ENCODE measurements around the gene EBP. TPM values are rescaled to one million over a fixed set of nuclear protein-coding genes. Genes with fewer than 3 reads are reported as not detected.

The EBP gene
- total and polyA plus RNA-seq, 9 of the 15 experiments (the other 6 are each of a cell fraction or from before 2014, with no cell fraction given) = 228 to 987 (median 274) TPM

- TF ChIP-seq IRF1 (CRISPR knock-in tag; IDR thresholded peaks at IDR 0.05; ENCODE audit: borderline replicate concordance) (no peak), GATAD2B (IDR thresholded peaks at IDR 0.05; ENCODE audit: borderline replicate concordance) (no peak), ILK (tag; IDR thresholded peaks at IDR 0.05; ENCODE audit: borderline replicate concordance, low read depth) (no peak), YBX1 (IDR thresholded peaks at IDR 0.05) (no peak), ARNT (IDR thresholded peaks at IDR 0.05) (no peak), BDP1 (IDR thresholded peaks at IDR 0.05; ENCODE audit: insufficient read depth, insufficient read length) (no peak)
Measured at GRCh38 chrX:48489296-48489695, 32.3 kb upstream of the EBP start (continued).

GRCh38 chrX:48489892-48490291, 31.7 kb upstream of the EBP start:
- in situ Hi-C loops (cut with MboI) = loop anchor here (5.0 to 25.0 kb wide), 2 partner anchors 408 to 628 kb away; no protein-coding TSS in a partner anchor
- WGBS (ENCODE audit: insufficient coverage, low coverage, missing lambda C conversion rate) = 14% methylated on average over 1 of the region's 2 CpGs
- no TSS peak for BruUV-seq (replicated peaks)

More at GRCh38 chrX:48489892-48490291, 31.7 kb upstream of the EBP start:
- Histone ChIP-seq H2AFZ (ENCODE audit: low read depth, low read length) (no peak overlapping the region), H4K20me1 (replicated peaks; ENCODE audit: control insufficient read depth, insufficient read depth, low read length) (no peaks in the 10 kb centered on the region), H3K4me2 (ENCODE audit: insufficient read depth, low read length) (no peak overlapping the region), H3K27ac (ENCODE audit: extremely low read depth, low read depth, low read length) (no peak overlapping the region), H3K27me3 (ENCODE audit: control insufficient read depth in 2 of 2, insufficient read depth in 2 of 2, low read length in 2 of 2) (no peaks in the 10 kb centered on the region), H3K4me3 (no peak overlapping the region), H3K4me1 (replicated peaks in 1 of 2; ENCODE audit: control insufficient read depth in 2 of 2, insufficient read depth in 2 of 2, low read length in 2 of 2) (peaks cover 5 to 21% of the 10 kb centered on the region in 2 experiments; a peak in 4 of 5 replicates), H3K9me3 (replicated peaks; ENCODE audit: control insufficient read depth, insufficient read depth, low read depth, low read length) (no peaks in the 10 kb centered on the region), H3K36me3 (ENCODE audit: control insufficient read depth, insufficient read depth, low read length) (peaks cover 15% of the 10 kb centered on the region; the same call in 2 of the 3 replicates), H3K79me2 (ENCODE audit: control insufficient read depth, insufficient read depth, low read length) (no peaks in the 10 kb centered on the region), H3K9ac (ENCODE audit: insufficient read depth in 1 of 2, low read depth in 2 of 2, low read length in 2 of 2) (no peak overlapping the region), H3K9me1 (ENCODE audit: control insufficient read depth, insufficient read depth, low read length) (peaks cover 4% of the 10 kb centered on the region)
- CTCF ChIA-PET (ENCODE audit: low intra/inter-chr PET ratio) = no interaction called here
- intact Hi-C loops (cut with micrococcal nuclease) = loop anchor here (10.0 kb wide), 1 partner anchor 655 kb away; the partner anchor contains the start of gene ZNF81
- FAIRE-seq = no peak
- no peak for ATAC-seq
- POLR2A ChIA-PET = interaction anchor here (0.7 kb wide), 1 partner anchor 13 kb away, joined by 3 read pairs; the partner anchor contains the start of gene FTSJ1
- TF ChIP-seq NR4A1 (CRISPR knock-in tag; IDR thresholded peaks at IDR 0.05) = no peak
- TF ChIP-seq NR4A1 (tag; IDR thresholded peaks at IDR 0.05) = no peak
- TF ChIP-seq CHAMP1 (IDR thresholded peaks at IDR 0.05) = no peak
- TF ChIP-seq ZFP91 (CRISPR knock-in tag; IDR thresholded peaks at IDR 0.05) = no peak
- no peak for TF ChIP-seq NRF1 (conservative IDR thresholded peaks at IDR 0.05 in 1 of 2, IDR thresholded peaks at IDR 0.05 in 1 of 2)
- no peak for TF ChIP-seq MYNN (IDR thresholded peaks at IDR 0.05)
- no peak for TF ChIP-seq MYNN (CRISPR knock-in tag; IDR thresholded peaks at IDR 0.05)
- no peak for TF ChIP-seq TCF3 (CRISPR knock-in tag; IDR thresholded peaks at IDR 0.05)
- no peak for TF ChIP-seq HDAC6 (IDR thresholded peaks at IDR 0.05; ENCODE audit: low read depth, low read length)
- TF ChIP-seq MCM2 (IDR thresholded peaks at IDR 0.05; ENCODE audit: low read depth) = no peak
- no peak for DNase-seq (ENCODE audit: extremely low read depth in 1 of 4, low spot score in 3 of 4)
